T follicular helper cell (primary cell): ENCODE data around the gene CACNA2D4.

Experiments used
- DNase-seq: peaks from one replicate; pipeline ENCODE4 v3.0.0-alpha.2; 2020; ENCODE audit warnings: low read depth

The CACNA2D4 gene

DNA sequence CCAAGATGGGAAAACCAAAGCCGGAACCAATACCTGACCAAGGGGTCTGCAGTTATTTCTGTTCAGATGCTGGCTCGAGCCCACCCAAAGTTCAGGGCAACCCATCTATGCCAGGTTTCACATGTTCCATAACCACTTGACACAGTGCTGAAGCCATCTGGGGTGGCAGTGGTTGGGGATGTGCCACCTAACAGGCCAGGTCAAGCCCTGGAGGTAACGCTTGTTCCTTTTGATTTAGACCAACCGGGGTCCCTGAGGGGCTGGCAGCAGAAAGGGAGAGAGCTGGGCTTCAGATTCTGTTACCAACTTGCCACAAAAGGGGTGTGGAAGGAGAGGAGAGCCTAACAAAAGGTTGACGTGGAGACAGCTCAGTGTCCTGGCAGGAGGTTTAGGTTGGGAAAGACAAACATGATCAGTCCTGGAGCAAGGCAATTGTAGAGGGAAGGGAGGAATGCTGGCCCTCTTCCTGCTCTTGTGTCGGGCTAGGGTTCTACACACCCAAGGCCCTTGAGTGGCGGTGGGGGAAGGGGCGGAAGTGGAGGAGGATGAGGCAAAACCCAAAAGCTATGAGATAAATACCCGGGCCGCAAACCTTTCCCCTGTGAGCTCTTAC is 31.9 kb downstream of the CACNA2D4 start:
- DNase-seq, result no peak

DNA sequence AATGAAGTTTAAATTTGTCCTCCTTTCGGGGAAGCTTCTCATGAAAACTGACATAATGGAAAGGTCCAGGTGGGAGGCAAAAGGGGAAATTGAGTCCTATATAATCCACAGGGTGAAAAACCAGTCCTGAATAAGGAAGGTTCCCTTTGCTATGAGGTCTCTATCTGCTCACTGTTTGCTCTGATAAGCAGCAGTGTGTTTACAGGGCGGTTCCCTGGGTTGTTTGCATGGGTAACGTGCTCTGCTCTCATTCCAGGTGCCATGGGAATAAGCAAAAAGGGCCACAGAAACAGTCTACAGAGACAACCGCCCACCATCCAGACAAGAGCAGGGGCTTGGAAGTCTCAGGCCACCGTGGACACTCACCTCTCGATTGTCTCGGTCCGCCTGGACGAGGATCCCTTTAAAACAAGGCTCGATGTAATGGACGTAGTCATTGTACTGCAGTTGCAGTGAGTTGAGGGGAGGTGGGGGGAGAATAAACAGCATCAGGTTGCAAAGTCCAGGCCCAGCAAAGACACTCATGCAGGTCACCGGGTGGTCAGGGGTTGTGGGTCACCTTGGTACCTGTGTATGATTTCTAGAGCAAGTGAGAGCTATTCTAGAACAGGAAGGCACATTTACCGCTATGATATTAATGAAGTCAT is 32.7 kb downstream of the CACNA2D4 start:
- DNase-seq, result no peak

DNA sequence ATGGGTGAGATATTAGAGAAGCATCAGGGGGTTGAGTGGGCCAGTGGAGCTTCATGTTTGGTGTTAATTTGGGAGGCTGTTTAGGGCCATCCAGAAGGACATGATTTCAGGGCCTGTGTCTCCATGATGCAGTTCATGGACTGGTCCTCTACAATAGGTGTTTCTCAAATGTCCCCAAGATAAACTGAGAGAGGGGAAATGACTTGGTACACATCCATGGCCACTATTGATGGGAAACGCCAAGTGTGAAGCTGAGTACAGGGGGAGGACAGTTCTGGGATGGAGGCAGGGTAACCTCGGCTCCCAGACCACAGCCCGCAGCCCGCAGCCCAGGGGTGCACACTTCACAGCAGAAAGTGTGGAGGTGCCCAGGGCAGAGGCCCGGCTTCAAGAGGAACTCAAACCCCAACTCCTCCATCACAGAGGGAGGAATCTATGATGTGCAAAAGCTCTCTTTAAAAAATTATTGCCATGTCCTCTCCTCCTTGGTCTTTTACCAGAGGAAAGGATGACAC is 33.3 kb downstream of the CACNA2D4 start:
- DNase-seq, result no peak

DNA sequence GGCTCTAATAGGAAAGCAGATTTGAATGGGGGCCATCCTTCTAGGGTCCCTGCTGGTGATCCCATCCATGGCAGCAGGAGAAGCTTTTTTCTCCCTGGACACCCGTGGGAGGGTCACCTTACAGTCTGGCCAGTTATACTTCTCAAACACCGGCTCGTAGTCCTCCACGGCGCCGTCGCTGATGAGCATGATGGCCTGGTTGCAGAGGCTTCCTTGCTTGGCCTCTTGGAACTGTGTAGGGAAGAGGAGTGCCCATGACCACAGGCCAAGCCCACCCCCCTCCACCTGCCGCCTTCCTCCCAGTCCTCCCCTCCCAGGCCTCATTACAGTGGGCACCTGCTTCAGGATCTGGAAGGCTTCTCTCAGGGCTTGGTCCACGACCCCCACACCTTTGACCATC is 33.8 kb downstream of the CACNA2D4 start:
- DNase-seq, result no peak

DNA sequence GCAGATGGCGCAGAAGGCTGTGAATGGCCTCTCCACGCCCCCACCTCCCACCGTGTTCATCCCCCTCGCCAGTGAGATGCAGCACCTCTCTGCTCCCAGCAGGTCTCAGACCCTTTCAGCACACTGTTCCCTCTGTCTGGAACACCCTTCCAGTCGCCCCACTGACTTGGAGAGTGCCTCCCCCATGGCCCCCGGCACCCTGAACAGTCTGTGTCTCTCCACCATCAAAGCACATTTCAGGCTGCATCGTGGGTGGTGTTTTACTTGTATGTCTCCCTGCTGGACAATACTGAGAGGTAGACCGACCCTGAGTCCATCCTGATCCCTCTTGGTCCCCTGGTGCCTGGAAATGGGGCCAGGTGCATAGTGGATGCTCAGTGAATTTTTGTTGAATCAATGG is 34.9 kb downstream of the CACNA2D4 start:
- no peak for DNase-seq

DNA sequence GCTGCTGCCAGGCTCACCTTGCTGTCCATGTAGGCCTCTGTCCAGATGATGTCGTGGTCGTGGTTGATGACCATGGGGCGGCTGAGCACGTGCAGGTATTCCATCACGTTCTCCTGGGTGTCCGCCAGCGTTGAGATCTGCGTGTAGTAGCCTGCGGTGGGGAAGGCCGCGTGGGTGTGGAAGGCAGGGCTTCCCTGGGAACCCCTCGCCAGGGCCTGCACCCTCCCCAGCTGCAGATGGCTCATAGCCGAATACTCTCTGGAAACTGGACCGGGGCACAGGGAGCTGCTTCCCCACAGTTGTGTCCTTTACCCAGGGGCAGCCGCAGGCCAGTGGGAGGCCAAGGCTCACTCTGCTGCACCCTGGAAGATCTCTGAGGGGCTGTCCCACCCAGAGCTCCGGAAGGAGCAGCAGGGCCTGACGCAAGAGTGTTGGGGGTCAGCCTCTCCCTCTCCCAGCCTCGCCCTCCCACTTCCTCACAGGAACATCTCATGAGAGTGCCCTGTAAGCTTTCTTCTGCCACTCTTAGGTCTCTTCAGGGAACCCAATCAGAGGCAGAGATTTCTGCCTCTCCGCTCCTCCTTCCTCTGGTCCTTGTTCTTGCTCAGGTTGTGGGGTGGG is 35.5 kb downstream of the CACNA2D4 start:
- no peak for DNase-seq

DNA sequence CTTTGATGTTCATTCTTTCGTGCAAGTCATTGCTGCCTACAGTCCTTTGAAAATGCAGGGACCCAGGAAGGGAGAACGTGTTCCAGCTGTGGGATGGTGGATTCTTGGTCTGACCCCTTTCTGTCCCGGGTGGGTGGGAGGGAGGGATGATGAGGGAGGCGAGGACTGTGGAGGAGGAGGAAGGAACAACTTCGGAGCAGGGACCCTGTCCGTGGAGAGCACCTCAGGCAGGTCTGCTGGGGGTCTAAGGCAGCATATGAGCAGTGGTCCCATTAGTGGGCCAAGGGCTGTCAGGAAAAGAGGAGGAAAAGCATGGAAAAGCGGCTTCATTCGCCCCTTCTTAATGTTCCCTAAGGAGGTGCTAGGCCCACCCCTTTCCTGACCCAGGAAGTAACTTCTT is 36.0 kb downstream of the CACNA2D4 start:
- DNase-seq, result no peak

DNA sequence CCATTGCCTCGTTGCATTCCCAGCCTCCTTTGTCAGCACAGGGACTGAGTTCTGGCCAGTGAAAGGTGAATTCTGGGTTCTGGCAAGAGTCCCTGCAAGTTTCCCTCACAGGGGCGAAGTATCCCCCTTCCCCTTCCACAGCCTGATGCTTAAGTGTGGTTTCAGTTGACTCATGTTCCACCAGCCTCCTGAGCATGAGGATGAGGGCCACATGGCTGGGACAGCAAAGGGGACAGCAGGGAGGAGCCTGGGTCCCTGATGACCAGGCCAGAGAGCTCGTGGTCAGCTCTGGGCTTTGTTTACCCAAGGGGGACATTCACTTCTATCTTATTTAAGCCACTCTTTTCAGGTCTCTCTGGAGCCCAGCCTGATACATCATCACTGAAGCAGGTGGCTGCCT is 36.5 kb downstream of the CACNA2D4 start:
- no peak for DNase-seq

DNA sequence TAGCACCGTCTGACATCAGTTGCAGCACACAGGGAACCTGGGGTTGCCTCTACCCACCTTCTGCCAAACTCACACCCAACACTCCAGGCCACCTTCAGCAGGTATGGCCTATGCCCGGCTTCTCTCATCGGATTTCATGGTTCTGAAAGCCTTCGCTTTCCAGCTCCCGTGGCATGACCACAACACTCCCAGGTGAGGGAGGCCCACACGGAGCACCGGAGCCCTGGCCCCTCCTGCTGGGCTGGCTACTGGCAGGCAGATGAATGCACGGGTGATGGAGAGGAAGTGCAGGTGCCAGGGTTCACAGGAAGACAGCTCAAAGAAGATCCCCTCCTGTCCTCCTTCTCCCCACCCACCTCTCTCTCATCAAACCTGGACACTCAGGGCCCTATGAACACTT is 37.2 kb downstream of the CACNA2D4 start:
- DNase-seq, result no peak

DNA sequence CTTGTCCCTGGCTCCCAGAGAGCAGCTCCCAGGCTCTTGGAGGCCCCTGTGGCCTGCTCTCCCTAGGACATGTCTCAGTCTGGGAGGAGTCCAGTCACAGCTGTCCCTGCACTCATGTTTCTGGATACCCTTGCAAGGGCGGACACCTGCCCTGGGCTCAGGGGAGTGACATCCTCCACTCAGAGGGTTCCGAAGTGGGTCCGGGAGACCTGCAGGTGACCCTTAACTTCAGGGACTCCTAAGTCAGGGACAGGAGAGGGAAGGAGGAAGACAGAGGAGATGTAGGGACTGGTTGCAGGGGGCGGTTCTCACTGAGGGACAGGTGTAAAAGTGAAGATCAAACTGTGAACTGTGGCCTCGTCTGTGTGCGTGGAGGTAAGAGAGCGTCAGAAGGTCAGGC is 37.6 kb downstream of the CACNA2D4 start:
- no peak for DNase-seq

DNA sequence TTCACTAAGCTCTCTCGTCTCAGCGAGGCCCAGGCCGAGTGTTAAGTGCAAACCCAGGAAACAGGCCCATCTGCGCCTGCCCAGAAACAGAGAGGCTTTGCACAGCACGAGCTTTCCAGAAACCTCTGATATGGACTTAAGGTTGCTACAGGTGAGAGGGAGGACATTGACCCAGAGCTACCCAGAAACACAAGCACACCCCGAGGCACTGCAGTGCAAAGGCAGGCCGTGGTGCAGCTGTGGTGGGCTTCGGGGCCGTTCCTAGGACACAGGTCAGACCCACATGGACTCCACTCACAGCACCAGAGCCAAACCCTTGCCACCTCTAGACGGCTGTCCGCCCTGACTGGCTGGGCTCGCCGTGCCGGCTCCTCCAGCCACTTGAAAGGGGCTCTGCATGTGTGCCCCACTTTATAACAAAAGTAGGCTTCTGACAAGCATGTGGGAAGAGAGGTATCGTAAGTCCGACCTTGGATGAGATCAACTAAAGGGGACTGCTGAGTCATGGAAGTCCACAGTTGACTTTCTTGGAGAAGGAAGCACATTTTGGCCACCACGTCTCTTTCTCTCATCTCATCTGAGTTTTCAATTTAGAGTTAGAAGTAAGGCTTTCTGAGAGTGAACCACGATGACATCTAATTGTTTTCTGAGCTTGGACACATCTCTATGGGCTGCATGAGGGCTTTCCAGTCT is 38.2 kb downstream of the CACNA2D4 start:
- no peak for DNase-seq

DNA sequence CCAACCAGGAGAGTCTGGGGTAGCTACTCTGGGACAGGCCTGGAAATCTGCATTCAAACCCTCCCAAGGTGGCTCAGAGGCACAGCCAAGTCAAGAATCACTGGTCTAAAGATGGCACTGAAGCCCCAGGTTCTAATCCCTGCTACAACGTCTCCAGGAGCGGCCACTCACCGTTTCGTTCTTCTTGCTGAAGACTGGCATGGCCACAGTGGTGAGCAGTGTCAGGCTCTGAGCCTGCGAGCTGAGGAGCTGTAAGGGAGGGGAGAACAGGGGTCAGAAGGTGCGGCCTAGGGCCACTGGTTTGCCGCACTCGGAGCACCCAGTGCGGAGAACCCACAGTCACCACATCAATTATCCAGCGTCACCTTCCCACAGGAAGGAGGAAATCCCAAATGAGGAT is 38.8 kb downstream of the CACNA2D4 start:
- DNase-seq, result no peak

DNA sequence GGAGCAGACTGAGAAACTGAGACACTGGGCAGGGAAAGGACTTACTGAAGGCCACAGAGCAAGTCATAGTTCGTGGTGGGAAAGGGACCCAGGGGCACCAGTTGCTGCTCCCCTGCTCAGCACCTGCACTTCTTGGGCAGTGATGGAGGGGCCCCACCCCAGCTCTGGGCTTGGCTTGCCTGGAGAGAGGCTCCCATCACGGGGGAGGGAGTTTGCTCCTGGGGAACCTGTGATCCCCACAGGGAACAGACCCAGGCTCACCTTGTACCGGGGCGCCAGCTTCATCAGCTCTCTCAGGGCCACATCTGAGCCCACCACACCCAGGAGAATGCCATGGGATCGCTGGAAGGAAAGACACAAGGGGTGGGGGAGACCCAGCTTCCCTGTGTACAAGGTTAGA is 39.8 kb downstream of the CACNA2D4 start:
- DNase-seq, result no peak

DNA sequence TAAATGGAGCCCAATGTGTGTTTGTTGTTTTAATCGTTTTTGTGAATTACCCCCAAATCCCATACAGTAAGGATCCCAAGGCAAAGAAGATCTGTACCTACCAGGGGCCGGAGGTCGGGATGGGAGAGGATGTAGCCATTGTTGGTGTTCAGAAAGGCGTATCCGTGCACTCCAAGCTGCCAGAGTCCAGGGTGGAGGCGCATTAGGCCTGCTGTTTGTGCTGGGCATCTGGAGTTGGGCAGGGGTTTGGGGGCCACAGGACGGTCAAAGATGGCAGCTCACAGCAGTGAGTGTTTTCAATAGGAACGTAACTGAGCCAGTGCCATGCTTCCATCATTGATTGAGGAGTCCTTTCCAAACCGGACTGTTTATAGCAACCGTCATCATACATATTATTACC is 40.2 kb downstream of the CACNA2D4 start:
- no peak for DNase-seq

DNA sequence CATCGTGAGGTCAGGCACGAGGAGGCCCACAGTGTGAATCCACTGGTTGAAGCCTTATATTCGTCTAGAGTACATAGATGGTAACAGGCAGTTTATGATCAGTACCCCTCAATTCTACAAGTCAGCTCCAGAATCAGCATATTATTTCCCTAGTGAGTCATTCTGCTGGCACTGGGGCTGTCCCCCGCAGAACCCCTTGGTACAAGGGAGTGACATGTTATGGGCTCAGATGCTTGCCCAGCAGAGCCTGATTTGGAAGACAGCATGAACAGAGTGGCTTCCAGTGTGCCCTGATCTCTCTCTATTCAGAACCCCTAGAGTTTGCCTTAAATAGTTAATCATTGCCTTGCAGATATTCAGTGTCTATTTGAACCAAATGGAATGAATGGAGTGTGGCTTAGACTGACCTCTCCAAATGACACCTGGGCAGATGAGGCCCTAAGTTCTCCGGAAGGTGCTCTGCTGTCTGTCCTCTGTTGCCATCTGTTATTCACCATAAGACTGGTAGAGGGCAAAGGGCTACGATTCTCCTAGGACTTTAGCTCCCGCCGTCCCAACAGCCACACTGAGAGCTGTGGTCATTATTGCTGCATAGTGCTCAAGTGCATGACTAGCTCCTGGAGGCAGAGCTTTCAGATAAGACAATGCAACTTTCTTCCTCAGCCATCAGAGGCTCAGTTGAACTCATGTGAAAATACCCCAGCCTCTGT is 41.1 kb downstream of the CACNA2D4 start:
- no peak for DNase-seq

DNA sequence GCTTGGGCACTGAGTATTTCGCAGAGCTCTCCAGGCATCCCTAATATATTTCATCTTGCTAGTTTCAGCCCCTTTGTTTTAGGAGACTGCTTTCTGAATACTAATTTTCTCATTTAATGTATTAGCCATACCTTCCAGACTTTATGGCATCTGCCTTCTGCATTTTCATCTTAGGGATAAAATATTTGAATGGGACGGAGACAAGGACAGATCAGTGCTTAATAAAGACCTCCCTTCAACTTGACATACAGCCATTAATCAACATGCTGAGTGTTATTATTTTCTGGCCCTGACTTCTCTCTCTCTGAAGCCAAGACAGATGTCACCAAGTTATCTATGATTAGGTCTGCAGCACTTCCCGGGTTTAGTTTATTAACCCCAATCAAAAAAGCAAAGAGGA is 42.4 kb downstream of the CACNA2D4 start:
- DNase-seq, result no peak

DNA sequence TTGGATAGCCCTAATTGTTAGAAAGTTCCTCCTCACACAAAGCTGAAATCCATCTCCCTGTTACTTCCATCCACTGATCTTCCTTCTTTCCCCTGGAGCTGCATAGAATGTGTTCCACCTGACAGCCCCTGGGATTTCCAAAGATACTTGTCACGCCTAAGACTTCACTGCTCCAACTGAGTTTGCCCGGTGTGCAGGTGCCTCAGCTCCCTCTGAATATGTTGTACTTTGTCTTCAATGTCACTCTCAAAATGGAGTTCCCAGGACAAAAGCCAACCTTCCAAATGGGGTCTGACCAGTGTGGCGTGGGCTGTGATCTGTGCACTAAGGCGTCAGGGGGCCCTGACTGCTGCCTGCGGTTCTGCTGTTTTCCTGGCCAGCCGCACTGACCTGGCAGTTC is 42.8 kb downstream of the CACNA2D4 start:
- DNase-seq, result no peak

DNA sequence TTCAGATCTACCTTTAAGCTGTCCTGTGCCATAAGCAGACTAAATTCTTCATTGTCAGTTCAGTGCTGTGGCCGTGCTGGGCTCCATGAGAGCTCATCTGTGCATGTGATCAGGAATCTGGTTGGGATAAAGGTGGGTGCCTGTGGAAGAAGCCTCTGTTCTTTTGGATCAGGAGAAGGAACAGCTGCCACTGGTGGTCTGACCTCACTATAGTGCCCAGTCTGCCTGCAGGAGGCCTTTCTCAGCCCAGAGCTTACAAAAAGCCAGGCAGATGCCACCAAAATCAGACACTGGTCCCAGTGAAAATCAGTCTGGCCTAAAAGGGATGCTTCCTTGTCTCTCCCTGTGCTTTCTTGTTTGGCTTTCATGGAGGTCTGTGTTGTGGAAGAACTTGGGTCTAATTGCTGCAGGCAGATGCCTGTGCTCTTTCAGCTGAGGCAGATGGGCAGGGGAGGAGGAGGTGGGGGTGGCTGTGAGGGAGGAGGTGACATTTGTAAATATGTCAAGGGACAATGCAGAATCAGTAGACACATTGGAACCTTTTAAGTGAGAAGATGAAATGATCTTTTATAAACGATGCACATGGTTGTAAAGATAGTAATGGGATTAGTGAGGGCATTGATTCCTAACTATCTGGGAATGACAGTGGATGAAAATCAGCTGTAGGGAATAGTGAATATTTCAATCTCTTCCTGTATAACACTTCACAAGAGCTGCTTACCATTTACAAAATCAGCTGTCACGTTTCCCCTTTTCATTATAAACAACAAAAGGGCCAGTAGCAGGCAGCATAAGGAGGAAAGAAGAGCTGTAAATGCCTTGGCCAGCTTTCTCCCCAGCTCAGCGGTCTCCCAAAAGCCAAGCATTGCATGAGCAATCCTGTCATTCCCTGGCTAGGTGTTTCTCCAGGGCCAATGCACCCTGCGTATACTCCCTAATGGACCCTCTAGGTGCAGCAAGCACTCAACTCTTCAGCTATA is 44.6 kb downstream of the CACNA2D4 start:
- DNase-seq, result no peak

DNA sequence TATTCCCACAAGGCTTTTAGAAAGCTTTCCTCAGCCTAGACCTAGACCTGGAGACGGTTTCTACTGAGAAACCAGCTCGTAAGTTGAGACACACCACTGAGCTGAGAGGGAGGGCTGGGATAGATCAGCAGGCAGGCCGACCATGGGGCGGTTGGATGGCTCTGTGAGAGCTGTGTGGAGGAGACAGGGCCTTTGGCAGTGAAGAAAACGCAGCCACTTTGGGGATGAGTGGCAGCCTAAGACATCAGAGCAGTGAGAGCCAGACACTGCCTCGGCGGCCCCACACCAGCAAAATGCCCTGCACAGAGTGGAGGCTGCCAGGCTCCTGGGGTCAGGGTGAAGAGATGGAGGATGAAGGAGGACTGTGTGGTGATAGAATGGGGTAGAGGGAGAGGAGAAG is 46.0 kb downstream of the CACNA2D4 start:
- no peak for DNase-seq

DNA sequence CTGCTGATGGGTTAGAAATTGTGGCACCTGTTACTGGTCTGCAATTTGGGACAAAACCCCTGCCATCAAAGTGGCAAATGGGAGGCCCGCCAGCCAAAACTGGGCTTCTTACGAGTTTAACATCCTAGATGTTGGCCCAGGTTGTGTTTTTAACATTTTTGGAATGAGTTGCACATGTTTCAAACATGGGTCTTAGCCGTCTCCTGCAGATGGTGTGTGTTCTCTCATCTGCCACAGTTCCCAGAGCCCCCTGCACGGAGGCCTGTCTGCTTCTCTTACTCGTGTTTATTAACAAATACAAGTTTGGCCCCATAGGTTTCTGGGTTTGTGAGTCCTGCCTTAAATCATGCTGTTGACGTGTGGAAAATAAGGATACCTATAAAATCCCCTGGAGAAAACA is 46.5 kb downstream of the CACNA2D4 start:
- DNase-seq, result no peak
